ENCODE data around the gene GON4L.
"Not testable (repeated sequence)": the region's sequence is repeated elsewhere in the genome, so short reads cannot be mapped to it uniquely, and the experiment has no call there.

The GON4L gene

DNA sequence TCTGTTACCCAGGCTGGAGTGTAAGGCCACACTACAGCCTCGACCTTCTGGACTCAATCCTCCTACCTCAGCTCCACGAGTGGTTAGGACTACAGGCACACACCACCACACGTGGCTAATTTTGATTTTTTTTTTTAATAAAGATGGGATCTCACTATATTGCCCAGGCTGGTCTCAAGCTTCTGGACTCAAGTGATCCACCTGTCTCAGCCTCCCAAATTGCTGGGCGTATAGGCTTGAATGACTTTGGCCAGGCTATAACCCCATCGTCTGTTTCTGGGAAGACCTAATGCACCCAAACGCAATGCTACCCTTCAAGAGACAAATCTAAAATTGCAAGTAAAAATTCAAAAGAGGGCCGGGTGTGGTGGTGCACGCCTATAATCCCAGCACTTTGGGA, 116.0 kb downstream of the GON4L start:
- no peak for DNase-seq

DNA sequence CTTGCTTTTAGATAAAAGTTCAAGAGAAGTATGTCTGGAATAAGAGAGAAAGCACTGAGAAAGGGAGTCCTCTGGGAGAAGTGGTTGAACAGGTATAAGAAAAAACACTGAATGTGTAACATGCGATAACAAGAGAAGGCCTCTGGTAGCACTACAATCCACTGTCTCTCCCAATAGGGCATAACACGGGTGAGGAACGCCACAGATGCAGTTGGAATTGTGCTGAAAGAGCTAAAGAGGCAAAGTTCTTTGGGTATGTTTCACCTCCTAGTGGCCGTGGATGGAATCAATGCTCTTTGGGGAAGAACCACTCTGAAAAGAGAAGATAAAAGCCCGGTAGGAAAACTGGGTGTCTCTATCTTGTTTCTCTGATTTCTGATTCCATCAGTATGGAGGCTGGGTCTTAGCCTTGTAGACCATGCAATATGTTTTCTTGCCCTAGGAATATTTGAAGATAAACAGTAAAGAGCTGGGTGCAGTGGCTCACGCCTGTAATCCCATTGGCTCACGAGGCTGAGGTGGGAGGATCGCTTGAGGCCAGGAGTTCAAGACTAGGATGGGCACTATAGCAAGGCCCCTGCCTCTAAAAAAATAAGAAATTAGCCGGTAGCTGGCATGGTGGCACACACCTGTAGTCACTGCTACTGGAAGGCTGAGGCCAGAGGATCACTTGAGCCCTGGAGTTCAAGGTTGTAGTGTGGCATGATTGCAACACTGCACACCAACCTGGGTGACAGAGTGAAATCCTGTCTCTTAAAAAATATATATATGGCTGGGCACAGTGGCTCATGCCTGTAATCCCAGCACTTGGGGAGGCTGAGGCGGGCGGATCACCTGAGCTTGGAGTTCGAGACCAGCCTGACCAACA, 127.7 kb downstream of the GON4L start:
- DNase-seq: peak; percentile 52

DNA sequence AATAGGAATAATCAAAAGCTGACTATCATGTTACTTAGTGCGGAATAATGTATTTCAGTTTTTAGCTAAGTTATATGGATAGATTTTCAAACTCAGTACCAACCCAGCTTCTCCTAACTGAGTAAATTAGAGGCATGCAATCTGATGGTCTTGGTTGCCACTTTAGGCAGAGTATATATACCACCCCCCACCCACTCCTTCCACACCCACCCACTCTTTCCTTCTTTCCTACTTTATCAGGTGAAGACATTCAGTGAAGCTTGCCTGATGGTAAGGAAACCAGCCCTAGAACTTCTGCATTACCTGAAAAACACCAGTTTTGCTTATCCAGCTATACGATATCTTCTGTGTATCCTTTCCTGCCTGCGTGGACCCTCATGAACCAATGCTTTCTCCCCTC, 131.9 kb downstream of the GON4L start:
- DNase-seq: no peak

DNA sequence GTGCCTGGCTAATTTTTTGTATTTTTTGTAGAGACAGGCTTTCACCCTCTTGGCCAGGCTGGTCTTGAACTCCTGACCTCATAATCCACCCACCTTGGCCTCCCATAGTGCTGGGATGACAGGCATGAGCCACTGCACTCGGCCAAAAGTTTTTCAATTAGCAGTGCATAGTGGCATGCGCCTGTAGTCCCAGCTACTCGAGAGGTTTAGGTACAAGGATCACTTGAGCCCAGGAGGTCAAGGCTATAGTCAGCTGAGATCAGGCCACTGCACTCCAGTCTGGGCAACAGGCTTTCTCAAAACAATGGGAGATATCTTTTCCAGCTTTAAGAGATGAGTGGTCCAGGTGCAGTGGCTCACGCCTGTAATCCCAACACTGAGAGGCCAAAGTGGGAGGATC, 137.3 kb downstream of the GON4L start:
- DNase-seq: no peak

DNA sequence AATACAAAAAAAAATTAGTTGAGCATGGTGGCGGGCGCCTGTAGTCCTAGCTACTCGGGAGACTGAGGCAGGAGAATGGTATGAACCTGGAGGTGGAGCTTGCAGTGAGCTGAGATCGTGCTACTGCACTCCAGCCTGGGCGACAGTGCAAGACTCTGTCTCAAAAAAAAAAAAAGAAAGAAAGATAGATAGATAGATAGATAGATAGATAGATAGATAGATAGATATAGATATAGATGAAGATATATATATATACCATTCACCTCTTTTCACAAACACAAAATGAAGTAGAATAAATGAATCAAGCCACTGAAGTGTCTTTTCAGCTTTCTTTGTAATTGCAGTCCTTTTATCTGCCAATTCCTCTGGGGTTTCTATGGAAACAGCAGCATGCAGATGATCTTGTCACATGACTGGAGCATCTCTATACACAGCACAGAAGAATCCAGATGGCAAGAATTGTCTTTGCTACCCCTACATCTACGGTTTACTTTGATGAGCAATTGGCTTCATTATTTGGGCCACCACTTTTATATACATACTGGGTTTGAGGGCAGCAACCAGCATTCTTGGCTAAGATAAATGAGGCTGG, 138.4 kb downstream of the GON4L start:
- not testable (repeated sequence) for DNase-seq

DNA sequence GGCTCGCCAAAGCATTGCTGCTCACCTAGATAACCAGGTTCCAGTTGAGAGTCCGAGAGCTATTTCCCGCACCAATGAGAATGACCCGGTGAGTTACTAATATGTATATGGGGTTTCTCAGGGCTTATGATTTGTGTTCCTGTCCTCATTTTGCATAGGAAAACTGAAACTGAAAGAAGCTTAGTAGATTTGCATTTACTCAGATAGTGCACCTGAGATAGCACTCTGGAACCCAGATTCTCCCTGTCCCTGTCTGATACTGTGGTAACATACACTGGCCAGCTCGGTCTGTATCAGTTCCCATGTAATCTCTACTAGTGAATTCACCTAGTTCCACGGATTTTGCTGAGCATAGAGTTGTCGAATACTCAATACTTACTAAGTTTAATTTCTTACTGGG, 140.0 kb downstream of the GON4L start:
- DNase-seq: no peak

DNA sequence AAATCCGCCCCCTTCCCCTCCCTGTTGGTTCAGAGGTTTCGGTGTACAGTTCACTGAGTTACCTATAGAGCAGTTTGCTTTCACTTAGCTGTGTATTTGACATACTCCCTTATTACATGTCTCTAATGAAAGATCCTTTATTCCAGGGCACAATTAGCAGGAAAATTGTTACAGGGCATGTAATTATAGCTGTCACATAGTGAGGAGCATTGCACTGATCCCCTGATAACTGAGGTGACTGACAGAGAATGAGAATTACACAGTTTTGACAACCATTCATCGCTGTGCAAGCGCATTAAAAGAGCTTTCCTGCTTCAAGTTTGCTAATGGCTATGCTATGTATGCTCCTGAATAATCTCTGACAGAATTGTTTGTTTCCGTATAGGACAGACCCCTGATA, 141.2 kb downstream of the GON4L start:
- no peak for DNase-seq

DNA sequence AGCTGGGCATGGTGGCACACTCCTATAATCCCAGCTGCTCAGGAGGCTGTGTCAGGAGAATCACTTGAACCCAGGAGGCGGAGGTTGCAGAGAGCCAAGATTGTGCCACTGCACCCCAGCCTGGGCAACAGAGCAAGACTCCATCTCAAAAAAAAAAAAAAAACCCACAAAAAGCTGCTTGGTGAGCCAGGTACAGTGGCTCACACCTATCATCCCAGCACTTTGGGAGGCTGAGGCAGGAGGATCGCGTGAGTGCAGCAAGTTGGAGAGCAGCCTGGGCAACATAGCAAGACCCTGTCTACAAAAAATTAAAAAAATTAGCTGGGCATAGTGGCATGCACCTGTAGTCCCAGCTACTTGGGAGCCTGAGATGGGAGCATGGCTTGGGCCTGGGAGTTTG, 142.0 kb downstream of the GON4L start:
- not testable (repeated sequence) for DNase-seq

DNA sequence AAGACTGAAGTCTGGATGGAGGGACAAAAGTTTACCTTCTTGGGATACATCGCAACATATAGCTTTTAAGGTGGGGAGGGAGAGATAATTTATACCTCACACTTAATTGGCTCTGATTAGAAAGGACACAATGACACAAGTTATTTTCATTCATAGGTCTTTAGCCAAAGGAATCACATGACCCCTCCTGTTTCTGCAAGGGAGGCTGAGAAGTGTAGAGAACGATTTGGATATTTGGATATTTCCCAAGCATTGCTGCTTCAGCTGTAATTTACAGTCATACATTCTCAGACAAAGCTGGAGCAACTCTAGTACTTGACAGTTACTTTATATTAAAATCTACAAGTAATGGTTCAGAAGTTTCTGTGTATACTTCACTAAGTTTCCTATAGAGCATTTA, 143.9 kb downstream of the GON4L start:
- DNase-seq: no peak

DNA sequence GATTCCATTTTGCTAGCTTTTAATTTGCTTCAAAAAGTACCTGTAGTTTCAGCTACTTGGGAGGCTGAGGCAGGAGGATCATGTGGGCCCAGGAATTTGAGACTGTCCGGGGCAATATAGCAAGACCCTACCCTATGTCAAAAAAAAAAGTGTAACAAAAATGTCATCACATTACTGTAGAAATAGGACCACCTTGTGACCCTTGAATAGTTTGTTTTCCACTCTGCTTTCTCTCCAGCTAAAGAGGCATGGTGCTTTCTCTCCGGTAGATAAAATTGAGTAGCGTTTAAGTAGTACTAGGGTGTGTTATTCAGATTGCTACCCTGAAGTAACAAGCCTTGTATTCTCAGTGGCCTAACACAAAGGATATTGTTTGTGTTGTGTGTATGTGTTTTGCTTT, 144.4 kb downstream of the GON4L start:
- DNase-seq: not testable (repeated sequence)

DNA sequence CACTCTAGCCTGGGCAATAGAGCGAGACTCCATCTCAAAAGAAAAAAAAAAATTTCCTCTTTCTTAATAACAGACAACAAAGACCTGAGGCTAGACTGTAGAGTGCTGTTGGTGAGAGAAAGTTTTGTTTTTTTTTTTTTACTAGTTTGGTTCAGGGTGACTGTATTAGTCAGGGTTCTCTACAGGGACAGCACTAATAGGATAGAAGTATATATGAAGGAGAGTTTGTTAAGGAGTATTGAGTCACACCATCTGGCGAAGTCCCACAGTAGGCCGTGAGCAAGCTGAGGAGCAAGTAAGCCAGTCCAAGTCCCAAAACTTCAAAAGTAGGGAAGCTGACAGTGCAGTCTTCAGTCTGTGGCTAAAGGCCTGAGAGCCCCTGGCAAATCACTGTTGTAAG, 145.6 kb downstream of the GON4L start:
- DNase-seq: not testable (repeated sequence)

DNA sequence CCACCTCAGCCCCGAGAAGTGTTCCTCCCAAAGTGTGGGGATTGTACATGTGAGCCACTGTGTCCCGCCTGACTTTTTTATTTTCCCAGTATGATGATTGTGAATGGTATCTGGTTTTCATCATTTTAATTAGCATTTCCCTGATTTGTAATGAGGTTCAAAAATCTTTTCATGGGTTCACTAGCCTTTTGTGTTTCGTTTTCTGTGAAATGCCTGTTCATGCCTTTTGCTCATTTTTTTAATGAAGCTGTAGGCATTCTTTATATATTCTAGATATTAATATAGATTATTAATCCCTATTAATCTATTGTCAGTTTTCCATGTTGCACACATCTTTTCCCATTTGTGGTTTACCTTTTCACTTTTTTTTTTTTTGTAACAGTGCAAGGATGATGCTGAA, 147.6 kb downstream of the GON4L start:
- DNase-seq: no peak

DNA sequence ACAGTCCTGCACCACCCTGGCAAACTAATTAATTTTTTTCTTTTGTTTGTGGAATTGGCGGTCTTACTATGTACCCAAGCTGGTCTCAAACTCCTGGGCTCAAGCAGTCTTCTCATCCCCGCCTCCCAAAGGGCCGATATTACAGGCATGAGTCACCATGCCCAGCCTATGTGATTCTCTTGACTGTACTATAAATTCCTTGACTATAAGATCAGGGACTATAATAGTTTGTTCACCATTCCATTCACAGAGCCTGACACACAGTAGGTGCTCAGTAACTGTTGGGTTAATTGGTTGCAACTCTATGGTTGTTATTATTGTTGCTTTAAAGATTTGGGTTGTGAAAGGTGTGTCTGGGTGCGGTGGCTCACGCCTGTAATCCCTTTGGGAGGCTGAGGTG, 150.9 kb downstream of the GON4L start:
- no peak for DNase-seq

DNA sequence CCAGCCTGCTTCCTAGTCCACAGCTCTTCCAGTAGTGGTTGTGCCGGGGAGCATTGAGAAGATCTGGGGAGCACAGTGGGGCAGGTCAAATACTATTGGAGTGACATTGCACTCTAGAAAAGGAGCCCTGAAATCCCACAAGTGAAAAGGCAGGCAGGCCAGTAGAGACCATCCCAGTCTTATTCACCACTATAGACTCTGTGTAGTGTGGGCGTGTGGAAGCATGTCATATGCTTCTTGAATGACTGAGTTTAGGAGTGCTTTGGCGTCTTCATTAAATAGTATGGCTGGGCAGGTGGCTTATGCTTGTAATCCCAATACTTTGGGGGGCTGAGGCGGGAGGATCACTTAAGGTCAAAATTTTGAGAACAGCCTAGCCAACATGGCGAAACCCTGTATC, 152.6 kb downstream of the GON4L start:
- DNase-seq: not testable (repeated sequence)

DNA sequence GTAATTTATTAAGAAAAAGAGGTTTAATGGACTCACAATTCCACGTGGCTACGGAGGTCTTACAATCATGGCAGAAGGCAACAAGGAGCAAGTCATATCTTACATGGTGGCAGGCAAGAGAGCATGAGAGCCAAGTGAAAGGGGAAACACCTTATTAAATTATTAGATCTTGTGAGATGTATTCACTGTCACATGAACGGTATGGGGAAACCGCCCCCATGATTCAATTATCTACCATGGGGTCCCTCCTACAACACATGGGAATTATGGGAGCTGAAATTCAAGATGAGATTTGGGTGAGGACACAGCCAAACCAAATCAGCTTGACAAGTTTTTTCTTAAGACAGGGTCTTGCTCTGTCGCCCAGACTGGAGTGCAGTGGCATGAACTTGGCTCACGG, 153.8 kb downstream of the GON4L start:
- no peak for DNase-seq

DNA sequence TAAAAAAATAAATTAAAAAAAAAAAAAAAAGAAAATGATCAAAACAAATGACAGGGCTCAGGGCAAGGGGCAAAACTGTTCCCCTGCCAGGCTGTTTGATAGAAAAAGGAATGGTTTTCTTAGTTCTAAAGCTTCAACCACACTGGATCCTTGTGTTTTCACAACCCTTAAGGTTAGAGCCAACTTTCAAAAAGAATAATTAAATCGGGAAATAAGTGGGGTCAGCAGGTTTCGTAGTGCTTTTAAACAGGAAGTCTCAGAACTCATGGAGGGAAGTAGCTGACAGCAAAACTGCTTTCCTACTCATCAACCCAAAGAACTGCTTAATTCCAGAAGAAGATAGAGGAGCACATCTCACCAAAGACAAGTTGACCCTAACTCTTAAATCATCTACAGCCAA, 155.3 kb downstream of the GON4L start:
- DNase-seq: not testable (repeated sequence)

Data from NCI-H1092 treated with DMSO at 0.1 percent for 48 hours (cell line).